PC-9 (cell line): Measurements from ENCODE around the gene RHBDD1. TPM values are rescaled to one million over a fixed set of nuclear protein-coding genes. Genes with fewer than 3 reads are reported as not detected.

Experiments used
- BruUV-seq: library from RNA; stranded (reverse); fragments of 400-500 nt; replicated peaks from 2 replicates; lab custom pipeline; 2021; lab: Mats Ljungman, UMichigan
- CTCF ChIA-PET: fragments of 300-600 bp; sonication (Branson Sonifier 250); formaldehyde crosslinking; loops from one replicate; lab custom pipeline; 2022; ENCODE audit warnings: antibody characterized with exemption; lab: Charles Lee
- POLR2A ChIA-PET: fragments of 300-600 bp; sonication (Branson Sonifier 250); formaldehyde crosslinking; loops from one replicate; lab custom pipeline; 2022; ENCODE audit warnings: antibody characterized with exemption; ENCODE audit not compliant: unreplicated experiment; lab: Charles Lee
- DNase-seq, 2 experiments: peaks; one replicate each; pipeline versions ENCODE4 v3.0.0 to v3.0.0-alpha.2; 2015 to 2022; ENCODE audit warnings: mixed read lengths in 1 of 2
- H2AFZ ChIP-seq: fragments of 200-600 bp; sonication (generic); 2 replicates; pipeline ENCODE4 v1.8.1; 2017; ENCODE audit warnings: antibody characterized with exemption
- H3F3A ChIP-seq: fragments of 200-600 bp; sonication (generic); 2 replicates; pipeline ENCODE4 v1.8.1; 2017; ENCODE audit warnings: antibody characterized with exemption, mild to moderate bottlenecking, low read depth; ENCODE audit not compliant: insufficient read depth
- H3K27ac ChIP-seq: fragments of 200-600 bp; sonication (generic); 2 replicates; pipeline ENCODE4 v1.6.1; 2016; ENCODE audit warnings: mixed run types
- H3K27me3 ChIP-seq: fragments of 200-600 bp; sonication (generic); 2 replicates; pipeline ENCODE4 v1.6.1; 2016; ENCODE audit warnings: low read depth, mixed run types; ENCODE audit not compliant: insufficient read depth
- H3K36me3 ChIP-seq: fragments of 200-600 bp; sonication (generic); 2 replicates; pipeline ENCODE4 v1.6.1; 2016; ENCODE audit warnings: low read depth, mixed run types
- H3K4me1 ChIP-seq: fragments of 200-600 bp; sonication (generic); replicated peaks from 2 replicates; pipeline ENCODE4 v1.6.1; 2016; ENCODE audit warnings: mixed run types; ENCODE audit not compliant: insufficient read depth
- H3K4me2 ChIP-seq: fragments of 200-600 bp; sonication (generic); 2 replicates; pipeline ENCODE4 v1.6.1; 2017; ENCODE audit warnings: mixed run types
- H3K4me3 ChIP-seq: fragments of 200-600 bp; sonication (generic); 2 replicates; pipeline ENCODE4 v1.6.1; 2016; ENCODE audit warnings: mixed run types
- H3K79me2 ChIP-seq: fragments of 200-600 bp; sonication (generic); 2 replicates; pipeline ENCODE4 v1.6.1; 2017; ENCODE audit warnings: low read depth, mixed run types
- H3K9me2 ChIP-seq: fragments of 200-600 bp; sonication (generic); 2 replicates; pipeline ENCODE4 v1.8.1; 2017; ENCODE audit warnings: mild to moderate bottlenecking; ENCODE audit not compliant: insufficient read depth
- H3K9me3 ChIP-seq: fragments of 200-600 bp; sonication (generic); 2 replicates; pipeline ENCODE4 v1.8.1; 2016; ENCODE audit warnings: low read depth; ENCODE audit not compliant: insufficient read depth
- H4K20me1 ChIP-seq: fragments of 200-600 bp; sonication (generic); 2 replicates; pipeline ENCODE4 v1.8.1; 2017; ENCODE audit not compliant: insufficient read depth
- EZH2 ChIP-seq: fragments of 200-600 bp; sonication (generic); IDR thresholded peaks from 2 replicates; pipeline ENCODE4 v1.8.0; 2017; ENCODE audit warnings: antibody characterized with exemption, low read depth
- intact Hi-C: fragments of 100-400 bp; cut with micrococcal nuclease; formaldehyde crosslinking; loops from one replicate; pipeline ENCODE4 v1.10.0; 2022; ENCODE audit not compliant: unreplicated experiment
- total RNA-seq: library from RNA; stranded (reverse); gene quantifications from 2 replicates; pipeline ENCODE4 v1.2.3, GENCODE V29; 2021
- TF ChIP-seq, protein P1 (sequence below): fragments of 200-600 bp; sonication (generic); conservative IDR thresholded peaks from 2 replicates; pipeline ENCODE4 v1.6.1; 2017; ENCODE audit warnings: mixed run types, antibody characterized with exemption, mild to moderate bottlenecking, moderate library complexity

RHBDD1 gene
- total RNA-seq, 1 experiment from 2014 or later, result 22.3 TPM

DNA sequence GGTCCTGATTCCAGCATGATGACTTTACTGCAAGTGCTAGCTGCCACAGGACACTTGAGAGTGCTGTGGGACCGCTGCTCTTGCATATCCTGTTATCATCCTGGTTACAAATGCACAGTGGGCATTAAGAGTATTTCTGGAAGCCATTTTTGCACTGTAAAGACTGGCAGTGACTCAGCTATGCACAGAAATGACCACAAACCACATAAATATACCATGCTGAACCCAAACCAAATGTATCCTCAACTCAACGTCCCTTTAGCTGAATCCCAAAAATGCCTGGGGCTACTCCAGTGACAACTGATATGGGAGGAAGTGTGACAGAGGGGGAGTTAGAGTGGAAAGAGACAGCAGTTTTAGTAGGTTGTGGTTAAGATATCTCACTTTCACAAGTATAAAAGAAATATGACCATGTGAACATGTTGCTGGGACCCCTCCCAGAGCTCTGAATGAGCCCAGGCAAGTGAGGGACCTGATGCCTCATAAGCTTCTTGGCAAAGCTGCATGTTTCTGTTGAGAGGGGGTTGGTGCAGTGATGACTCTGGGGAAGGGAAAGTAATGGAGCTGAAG lies 37.3 kb downstream of the RHBDD1 start:
- intact Hi-C loops, result no loop called here
- CTCF ChIA-PET, result no interaction called here
- POLR2A ChIA-PET, result no interaction called here

DNA sequence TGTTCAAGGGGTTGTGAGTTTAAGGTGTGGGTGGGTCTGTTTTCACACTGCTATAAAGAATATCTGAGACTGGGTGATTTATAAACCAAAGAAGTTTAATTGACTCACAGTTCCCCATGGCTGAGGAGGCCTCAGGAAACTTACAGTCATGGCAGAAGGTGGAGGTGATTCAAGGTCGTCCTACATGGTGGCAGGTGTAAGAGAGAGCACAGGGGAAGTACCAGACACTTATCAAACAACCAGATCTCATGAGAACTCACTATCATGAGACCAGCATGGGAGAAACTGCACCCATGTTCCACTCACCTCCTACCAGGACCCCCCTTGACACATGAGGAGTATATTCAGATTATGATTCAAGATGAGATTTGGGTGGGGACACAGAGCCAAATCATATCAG lies 38.0 kb downstream of the RHBDD1 start:
- POLR2A ChIA-PET, result no interaction called here
- CTCF ChIA-PET, result no interaction called here
- DNase-seq, result no peak
- Histone ChIP-seq H4K20me1 (no peaks in the 10 kb centered on the region), H3K9me2 (no peaks in the 10 kb centered on the region), H3F3A (no peaks in the 10 kb centered on the region), H2AFZ (no peak overlapping the region), H3K36me3 (no peaks in the 10 kb centered on the region), H3K27me3 (no peaks in the 10 kb centered on the region), H3K27ac (no peak overlapping the region), H3K4me1 (no peaks in the 10 kb centered on the region), H3K4me2 (no peak overlapping the region), H3K4me3 (no peak overlapping the region), H3K79me2 (no peaks in the 10 kb centered on the region), H3K9me3 (no peaks in the 10 kb centered on the region)
- no TSS peak for BruUV-seq
- TF ChIP-seq, protein P1, sequence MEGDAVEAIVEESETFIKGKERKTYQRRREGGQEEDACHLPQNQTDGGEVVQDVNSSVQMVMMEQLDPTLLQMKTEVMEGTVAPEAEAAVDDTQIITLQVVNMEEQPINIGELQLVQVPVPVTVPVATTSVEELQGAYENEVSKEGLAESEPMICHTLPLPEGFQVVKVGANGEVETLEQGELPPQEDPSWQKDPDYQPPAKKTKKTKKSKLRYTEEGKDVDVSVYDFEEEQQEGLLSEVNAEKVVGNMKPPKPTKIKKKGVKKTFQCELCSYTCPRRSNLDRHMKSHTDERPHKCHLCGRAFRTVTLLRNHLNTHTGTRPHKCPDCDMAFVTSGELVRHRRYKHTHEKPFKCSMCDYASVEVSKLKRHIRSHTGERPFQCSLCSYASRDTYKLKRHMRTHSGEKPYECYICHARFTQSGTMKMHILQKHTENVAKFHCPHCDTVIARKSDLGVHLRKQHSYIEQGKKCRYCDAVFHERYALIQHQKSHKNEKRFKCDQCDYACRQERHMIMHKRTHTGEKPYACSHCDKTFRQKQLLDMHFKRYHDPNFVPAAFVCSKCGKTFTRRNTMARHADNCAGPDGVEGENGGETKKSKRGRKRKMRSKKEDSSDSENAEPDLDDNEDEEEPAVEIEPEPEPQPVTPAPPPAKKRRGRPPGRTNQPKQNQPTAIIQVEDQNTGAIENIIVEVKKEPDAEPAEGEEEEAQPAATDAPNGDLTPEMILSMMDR, result no peak
- TF ChIP-seq EZH2, result no peak
- intact Hi-C loops, result no loop called here

More for the DNA sequence above, 37.3 kb downstream of the RHBDD1 start:
- Histone ChIP-seq H2AFZ (no peak overlapping the region), H3K4me3 (no peak overlapping the region), H3K4me2 (no peak overlapping the region), H4K20me1 (no peaks in the 10 kb centered on the region), H3K9me2 (no peaks in the 10 kb centered on the region), H3K9me3 (no peaks in the 10 kb centered on the region), H3K4me1 (no peaks in the 10 kb centered on the region), H3K79me2 (no peaks in the 10 kb centered on the region), H3K36me3 (no peaks in the 10 kb centered on the region), H3K27ac (no peak overlapping the region), H3K27me3 (no peaks in the 10 kb centered on the region), H3F3A (no peaks in the 10 kb centered on the region)
- BruUV-seq, result no TSS peak
- DNase-seq, result no peak
- TF ChIP-seq, protein P1, result no peak
- no peak for TF ChIP-seq EZH2

DNA sequence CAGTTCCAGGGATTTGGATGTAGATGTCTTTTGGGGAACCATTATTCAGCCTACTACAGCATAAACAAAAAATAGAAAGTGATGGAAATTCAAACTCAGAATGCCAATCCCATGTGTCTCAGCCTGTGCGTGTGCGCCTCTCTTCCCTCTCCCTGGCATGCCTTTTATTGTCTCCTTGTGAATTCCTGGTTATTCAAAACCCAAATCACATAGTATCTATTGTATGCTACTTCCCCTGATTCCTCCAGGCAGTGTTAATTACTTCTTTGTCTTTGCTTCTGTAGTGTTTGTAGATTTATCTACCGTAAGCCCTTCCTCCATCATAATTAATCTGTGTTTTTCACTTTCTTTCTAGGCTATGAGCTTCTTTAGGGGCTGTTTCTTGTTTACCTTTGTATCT lies 38.9 kb downstream of the RHBDD1 start:
- no peaks in the 10 kb centered on the region for H3K4me1 ChIP-seq
- H3K4me3 ChIP-seq, result no peak overlapping the region
- no peaks in the 10 kb centered on the region for H3K27me3 ChIP-seq
- no peaks in the 10 kb centered on the region for H3K9me2 ChIP-seq
- DNase-seq, result no peak
- no peaks in the 10 kb centered on the region for H3F3A ChIP-seq
- H3K27ac ChIP-seq, result no peak overlapping the region
- CTCF ChIA-PET, result no interaction called here
- no peaks in the 10 kb centered on the region for H3K79me2 ChIP-seq
- no peaks in the 10 kb centered on the region for H3K36me3 ChIP-seq
- TF ChIP-seq, protein P1, result no peak
- TF ChIP-seq EZH2, result no peak
- POLR2A ChIA-PET, result no interaction called here
- H4K20me1 ChIP-seq, result no peaks in the 10 kb centered on the region
- H3K4me2 ChIP-seq, result no peak overlapping the region
- H3K9me3 ChIP-seq, result no peaks in the 10 kb centered on the region
- no peak overlapping the region for H2AFZ ChIP-seq
- no TSS peak for BruUV-seq
- intact Hi-C loops, result no loop called here
